Measurements from ENCODE around the gene FRYL.

The FRYL gene

DNA sequence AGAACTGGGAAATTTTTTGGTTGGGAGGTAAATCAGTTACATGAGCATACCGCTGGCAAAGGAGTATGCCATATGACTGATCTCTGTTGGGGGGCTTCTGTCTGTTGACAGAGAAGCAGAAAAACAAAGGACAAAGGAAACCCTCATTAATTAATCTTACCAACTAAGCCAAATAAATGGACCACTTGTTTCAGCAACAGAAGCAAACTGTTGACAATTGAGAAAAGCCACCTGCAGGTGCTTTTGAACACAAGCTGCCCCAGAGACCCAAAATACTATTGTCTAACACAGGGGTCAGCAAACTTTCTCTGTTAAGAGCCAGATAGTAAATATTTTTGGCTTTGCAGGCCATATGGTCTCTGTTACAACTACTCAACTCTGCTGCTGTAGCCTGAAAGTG lies 7.0 kb upstream of the FRYL start:
- Histone ChIP-seq H3K9ac (ENCODE audit: low read length) (no peak overlapping the region), H3K4me3 (ENCODE audit: insufficient read depth, low read length, poor library complexity, severe bottlenecking) (no peak overlapping the region), H3K36me3 (ENCODE audit: low read length) (no peaks in the 10 kb centered on the region), H3K27me3 (ENCODE audit: low read length) (no peaks in the 10 kb centered on the region), H2AFZ (ENCODE audit: low read depth, low read length, severe bottlenecking) (no peak overlapping the region), H3K79me2 (ENCODE audit: insufficient read depth, low read length) (no peaks in the 10 kb centered on the region), H3K9me3 (ENCODE audit: insufficient read depth, low read length) (no peaks in the 10 kb centered on the region), H4K20me1 (ENCODE audit: low read depth, low read length) (no peaks in the 10 kb centered on the region), H3K27ac (ENCODE audit: low read depth, low read length) (no peak overlapping the region), H3F3A (ENCODE audit: insufficient read depth) (peaks cover 2% of the 10 kb centered on the region; the same call in 1 of the 2 replicates), H3K4me2 (ENCODE audit: low read depth, low read length, poor library complexity, severe bottlenecking) (no peak overlapping the region), H3K9me2 (replicated peaks; ENCODE audit: insufficient read depth, low read length) (no peaks in the 10 kb centered on the region)
- TF ChIP-seq EZH2phosphoT487 (conservative IDR thresholded peaks at IDR 0.05; ENCODE audit: low read length) (no peak), CTCF (IDR thresholded peaks at IDR 0.05; ENCODE audit: insufficient read depth, low read length, poor library complexity, severe bottlenecking) (no peak)

DNA sequence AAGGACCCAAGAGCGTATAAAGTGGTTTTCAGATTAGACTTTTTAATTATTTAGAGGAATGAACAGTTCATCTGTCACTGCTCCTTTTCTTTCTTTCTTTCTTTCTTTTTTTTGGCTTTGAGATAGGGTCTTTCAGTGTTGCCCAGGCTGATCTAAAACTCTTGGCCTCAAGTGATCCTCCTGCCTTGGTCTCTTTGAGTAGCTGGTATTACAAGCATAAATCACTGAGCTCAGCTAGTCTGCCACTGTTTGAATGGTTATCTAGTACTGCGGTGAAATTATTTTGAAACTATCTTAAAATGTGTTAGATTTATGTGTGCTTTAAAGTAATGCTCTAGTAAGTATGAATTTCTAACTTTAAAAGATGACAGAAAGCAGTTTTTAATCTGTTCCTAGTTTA lies 6.5 kb upstream of the FRYL start:
- Histone ChIP-seq H3K9ac (ENCODE audit: low read length) (no peak overlapping the region), H3K27me3 (ENCODE audit: low read length) (no peaks in the 10 kb centered on the region), H3K9me3 (ENCODE audit: insufficient read depth, low read length) (no peaks in the 10 kb centered on the region), H3F3A (ENCODE audit: insufficient read depth) (peaks cover 7% of the 10 kb centered on the region), H3K9me2 (replicated peaks; ENCODE audit: insufficient read depth, low read length) (no peaks in the 10 kb centered on the region), H3K27ac (ENCODE audit: low read depth, low read length) (no peak overlapping the region), H2AFZ (ENCODE audit: low read depth, low read length, severe bottlenecking) (no peak overlapping the region), H3K4me3 (ENCODE audit: insufficient read depth, low read length, poor library complexity, severe bottlenecking) (no peak overlapping the region), H3K4me2 (ENCODE audit: low read depth, low read length, poor library complexity, severe bottlenecking) (no peak overlapping the region), H3K79me2 (ENCODE audit: insufficient read depth, low read length) (no peaks in the 10 kb centered on the region), H3K36me3 (ENCODE audit: low read length) (no peaks in the 10 kb centered on the region), H4K20me1 (ENCODE audit: low read depth, low read length) (no peaks in the 10 kb centered on the region)
- TF ChIP-seq CTCF (IDR thresholded peaks at IDR 0.05; ENCODE audit: insufficient read depth, low read length, poor library complexity, severe bottlenecking) (no peak), EZH2phosphoT487 (conservative IDR thresholded peaks at IDR 0.05; ENCODE audit: low read length) (no peak)

DNA sequence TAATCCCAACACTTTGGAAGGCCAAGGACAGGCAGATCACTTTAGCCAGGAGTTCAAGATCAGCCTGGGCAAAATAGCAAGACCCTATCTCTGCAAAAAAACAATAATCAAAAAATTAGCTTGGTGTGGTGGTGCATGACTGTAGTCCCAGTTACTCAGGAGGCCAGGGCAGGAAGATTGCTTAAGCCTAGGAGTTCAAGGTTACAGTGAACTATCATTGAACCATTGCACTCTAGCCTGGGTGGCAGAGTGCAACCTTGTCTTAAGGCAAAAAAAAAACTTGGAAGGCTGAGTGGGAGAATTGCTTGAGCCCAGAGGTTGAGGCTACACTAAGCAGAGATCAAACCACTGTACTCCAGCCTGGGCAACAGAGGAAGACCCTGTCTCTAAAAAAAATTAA lies 5.2 kb upstream of the FRYL start:
- peaks cover 11% of the 10 kb centered on the region for H3F3A ChIP-seq (ENCODE audit: insufficient read depth)
- H3K27ac ChIP-seq (ENCODE audit: low read depth, low read length) = no peak overlapping the region
- no peak overlapping the region for H3K4me3 ChIP-seq (ENCODE audit: insufficient read depth, low read length, poor library complexity, severe bottlenecking)
- H2AFZ ChIP-seq (ENCODE audit: low read depth, low read length, severe bottlenecking) = no peak overlapping the region
- no peaks in the 10 kb centered on the region for H3K9me2 ChIP-seq (replicated peaks; ENCODE audit: insufficient read depth, low read length)
- H3K36me3 ChIP-seq (ENCODE audit: low read length) = no peaks in the 10 kb centered on the region
- no peaks in the 10 kb centered on the region for H3K9me3 ChIP-seq (ENCODE audit: insufficient read depth, low read length)
- H3K79me2 ChIP-seq (ENCODE audit: insufficient read depth, low read length) = no peaks in the 10 kb centered on the region
- H4K20me1 ChIP-seq (ENCODE audit: low read depth, low read length) = no peaks in the 10 kb centered on the region
- H3K9ac ChIP-seq (ENCODE audit: low read length) = no peak overlapping the region
- no peaks in the 10 kb centered on the region for H3K27me3 ChIP-seq (ENCODE audit: low read length)
- no peak overlapping the region for H3K4me2 ChIP-seq (ENCODE audit: low read depth, low read length, poor library complexity, severe bottlenecking)
- TF ChIP-seq CTCF (IDR thresholded peaks at IDR 0.05; ENCODE audit: insufficient read depth, low read length, poor library complexity, severe bottlenecking) (no peak), EZH2phosphoT487 (conservative IDR thresholded peaks at IDR 0.05; ENCODE audit: low read length) (no peak)

Data from SU-DHL-6 (cell line).